Common myeloid progenitor, CD34-positive (primary cell): ENCODE data around the gene NDUFB6.

Experiments
- CTCF ChIA-PET: fragments of 350-600 bp; sonication (Branson Sonifier 250); formaldehyde crosslinking; loops from one replicate; lab custom pipeline; 2021; ENCODE audit warnings: antibody characterized with exemption; lab: Charles Lee
- POLR2A ChIA-PET: fragments of 350-600 bp; sonication (Branson Sonifier 250); formaldehyde crosslinking; loops from one replicate; lab custom pipeline; 2021; ENCODE audit warnings: antibody characterized with exemption; lab: Charles Lee
- DNase-seq, 3 donors: peaks; one replicate each; pipeline versions ENCODE4 v3.0.0 to v3.0.0-alpha.2; 2013
- H3K27ac ChIP-seq, 2 experiments: 1 replicate in 1 of 2; 2 replicates in 1 of 2; pipeline ENCODE4 v1.7.0; 2013; ENCODE audit warnings: inconsistent platforms in 2 of 2, low read length in 2 of 2, mild to moderate bottlenecking in 2 of 2, low read depth in 1 of 2, moderate library complexity in 1 of 2; ENCODE audit not compliant: severe bottlenecking in 2 of 2, insufficient read depth in 1 of 2, poor library complexity in 1 of 2
- H3K27me3 ChIP-seq, 5 experiments: replicated peaks in 2 of 5; 1 replicate in 3 of 5; 2 replicates in 2 of 5; pipeline versions ENCODE4 v1.6.1 to v1.7.0; 2013; ENCODE audit warnings: low read length in 4 of 5, mild to moderate bottlenecking in 2 of 5, moderate library complexity in 2 of 5, inconsistent platforms in 1 of 5; ENCODE audit not compliant: insufficient read depth in 5 of 5, control insufficient read depth in 4 of 5
- H3K36me3 ChIP-seq, 4 experiments: 1 replicate in 2 of 4; 2 replicates in 2 of 4; pipeline versions ENCODE4 v1.6.1 to v1.7.0; 2013; ENCODE audit warnings: low read length in 3 of 4, control low read depth in 1 of 4, mild to moderate bottlenecking in 1 of 4; ENCODE audit not compliant: control insufficient read depth in 4 of 4, insufficient read depth in 4 of 4
- H3K4me1 ChIP-seq, 4 experiments: 1 replicate in 3 of 4; 2 replicates in 1 of 4; pipeline versions ENCODE4 v1.6.1 to v1.7.1; 2013; ENCODE audit warnings: low read length in 3 of 4, mild to moderate bottlenecking in 3 of 4, control low read depth in 1 of 4, inconsistent platforms in 1 of 4, moderate library complexity in 1 of 4; ENCODE audit not compliant: control insufficient read depth in 4 of 4, insufficient read depth in 4 of 4; ENCODE audit errors: control extremely low read depth in 1 of 4
- H3K4me3 ChIP-seq, 7 experiments: 1 replicate in 4 of 7; 2 replicates in 3 of 7; pipeline versions ENCODE4 v1.5.1 to v1.7.0; 2013; ENCODE audit warnings: mild to moderate bottlenecking in 7 of 7, low read length in 6 of 7, moderate library complexity in 6 of 7, inconsistent platforms in 2 of 7, low read depth in 2 of 7, control low read depth in 1 of 7; ENCODE audit not compliant: insufficient read depth in 4 of 7, control insufficient read depth in 1 of 7; ENCODE audit errors: extremely low read depth in 1 of 7
- H3K9me3 ChIP-seq, 5 experiments: 1 replicate in 4 of 5; 2 replicates in 1 of 5; pipeline versions ENCODE4 v1.6.1 to v1.7.1; 2013; ENCODE audit warnings: low read length in 4 of 5, mild to moderate bottlenecking in 2 of 5, inconsistent platforms in 1 of 5, low read depth in 1 of 5, moderate library complexity in 1 of 5; ENCODE audit not compliant: control insufficient read depth in 4 of 5, insufficient read depth in 2 of 5; ENCODE audit errors: control extremely low read depth in 1 of 5
- WGBS: methylation state at CpG from one replicate; pipeline ENCODE4 v1.1.5; 2013; ENCODE audit not compliant: insufficient coverage; 5-methylcytosine and 5-hydroxymethylcytosine counted together

NDUFB6 gene

GRCh38 chr9:32516241-32516640, 56.7 kb downstream of the NDUFB6 start:
- Histone ChIP-seq H3K27me3 (no peaks in the 10 kb centered on the region), H3K4me1 (no peaks in the 10 kb centered on the region), H3K36me3 (peaks cover 0 to 7% (median under 1%) of the 10 kb centered on the region in 4 experiments), H3K9me3 (peaks cover 0 to 16% (median 4%) of the 10 kb centered on the region in 5 experiments), H3K27ac (no peak overlapping the region), H3K4me3 (no peak overlapping the region)
- ChIA-PET CTCF (no interaction called here), POLR2A (no interaction called here)
- DNase-seq, result no peak

DNA sequence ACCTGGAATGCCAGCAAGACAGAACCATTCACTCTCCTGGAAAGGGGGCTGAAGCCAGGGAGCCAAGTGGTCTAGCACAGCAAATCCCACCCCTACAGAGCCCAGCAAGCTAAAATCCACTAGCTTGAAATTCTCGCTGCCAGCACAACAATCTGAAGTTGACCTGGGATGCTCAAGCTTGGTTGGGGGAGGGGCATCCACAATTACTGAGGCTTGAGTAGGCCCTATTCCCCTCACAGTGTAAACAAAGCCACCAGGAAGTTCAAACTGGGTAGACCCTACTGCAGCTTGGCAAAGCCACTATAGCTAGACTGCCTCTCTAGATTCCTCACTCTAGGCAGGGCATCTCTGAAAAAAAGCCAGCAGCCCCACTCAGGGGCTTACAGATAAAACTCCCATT, 64.2 kb downstream of the NDUFB6 start:
- ChIA-PET POLR2A (no interaction called here), CTCF (interaction anchor here (0.8 to 2.8 kb wide), 5 partner anchors 9 to 120 kb away, joined by 3 to 9 read pairs (median 3); partner anchors contain the start of gene RIGI)
- WGBS, result no CpG with 5 or more reads among the region's 1 CpG
- Histone ChIP-seq H3K4me3 (no peak overlapping the region), H3K27me3 (no peaks in the 10 kb centered on the region), H3K36me3 (peaks cover 0 to 3% (median 0%) of the 10 kb centered on the region in 4 experiments), H3K27ac (no peak overlapping the region), H3K9me3 (peaks cover 0 to 3% (median 0%) of the 10 kb centered on the region in 5 experiments), H3K4me1 (no peaks in the 10 kb centered on the region)
- no peak for DNase-seq

GRCh38 chr9:32503008-32503407, 70.0 kb downstream of the NDUFB6 start:
- ChIA-PET POLR2A (no interaction called here), CTCF (interaction anchor here (0.5 to 1.0 kb wide), 2 partner anchors 22 to 23 kb away, joined by 3 to 4 read pairs; partner anchors contain the start of gene RIGI)
- no peaks in the 10 kb centered on the region for H3K4me1 ChIP-seq
- no peak overlapping the region for H3K4me3 ChIP-seq
- no peak for DNase-seq
- no peaks in the 10 kb centered on the region for H3K27me3 ChIP-seq
- peaks cover 0 to 3% (median 0%) of the 10 kb centered on the region in 5 experiments for H3K9me3 ChIP-seq
- peaks cover 2 to 20% (median 6%) of the 10 kb centered on the region in 4 experiments for H3K36me3 ChIP-seq
- no peak overlapping the region for H3K27ac ChIP-seq
- WGBS, result 97% methylated on average over 3 of the region's 3 CpGs
